Left renal cortex interstitium (tissue), 4 donors: ENCODE data around the gene SCUBE3. TPM values are rescaled to one million over a fixed set of nuclear protein-coding genes. Genes with fewer than 3 reads are reported as not detected.
A peak's percentile ranks its signal among the peaks of the same experiment; 100 is the strongest.

ENCODE experiments used
- DNase-seq, 4 donors: peaks; one replicate each; pipeline ENCODE4 v3.0.0-alpha.2; 2013; ENCODE audit warnings: low read depth in 4 of 4, low spot score in 2 of 4, missing footprints in 1 of 4
- polyA plus RNA-seq, 4 donors: library from polyadenylated mRNA; unstranded; fragments of 120-200 nt; gene quantifications; one replicate each; pipeline ENCODE4 v1.2.1, GENCODE V29; 2013; ENCODE audit not compliant: insufficient read length in 4 of 4

The SCUBE3 gene
- 10 to 100 TPM; 35.2 to 62.3 (median 46.7) TPM for polyA plus RNA-seq

GRCh38 chr6:35213824-35214756, at the start of gene SCUBE3:
SCUBE3 (plus strand) TSS chr6:35213956; CDS start chr6:35214419, 463 bp downstream.
- peak in 2 of 4 donors; percentile 54 to 55 for DNase-seq

GRCh38 chr6:35164277-35164676, 49.5 kb upstream of the SCUBE3 start:
- no peak for DNase-seq

DNA sequence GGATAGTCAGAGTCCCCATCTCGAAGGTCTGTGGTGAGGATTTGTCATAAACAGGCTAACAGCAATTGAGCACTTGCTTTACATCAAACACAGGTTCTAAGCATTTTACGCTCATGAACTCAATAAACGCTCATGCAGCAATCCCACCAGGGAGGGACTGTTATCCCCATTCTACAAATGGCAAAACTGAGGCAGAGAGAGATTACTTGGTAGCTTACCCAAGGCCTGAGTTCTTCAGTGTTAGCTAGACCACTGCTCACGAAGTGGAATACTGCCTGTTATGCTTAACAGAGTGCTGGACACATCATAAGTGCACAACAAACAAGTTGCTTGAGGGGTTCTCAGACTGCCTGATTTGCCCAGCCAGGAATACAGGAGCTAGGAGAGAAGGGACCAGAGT, 48.9 kb upstream of the SCUBE3 start:
- no peak for DNase-seq

DNA sequence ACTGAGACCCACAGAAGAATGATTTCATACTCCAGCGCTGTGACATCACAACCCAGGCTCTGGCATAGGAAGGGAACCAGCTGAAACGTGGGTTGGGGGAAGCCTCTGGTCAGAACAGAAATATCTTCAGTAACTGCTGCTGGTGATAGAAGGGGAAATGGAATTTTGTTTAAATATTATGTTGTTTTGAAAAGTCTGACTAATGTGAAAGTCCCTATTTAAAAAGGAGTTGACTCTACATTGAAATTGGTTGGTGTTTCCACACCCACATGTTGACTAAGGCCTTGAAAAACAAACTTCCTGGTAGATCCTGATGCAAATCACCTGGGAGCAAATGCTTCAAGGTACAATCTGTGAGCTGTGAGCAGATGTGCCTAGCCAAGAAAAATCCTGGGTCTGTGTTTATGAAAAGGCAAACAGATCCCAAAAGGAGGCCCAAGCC, 48.1 kb upstream of the SCUBE3 start:
- DNase-seq, result no peak

DNA sequence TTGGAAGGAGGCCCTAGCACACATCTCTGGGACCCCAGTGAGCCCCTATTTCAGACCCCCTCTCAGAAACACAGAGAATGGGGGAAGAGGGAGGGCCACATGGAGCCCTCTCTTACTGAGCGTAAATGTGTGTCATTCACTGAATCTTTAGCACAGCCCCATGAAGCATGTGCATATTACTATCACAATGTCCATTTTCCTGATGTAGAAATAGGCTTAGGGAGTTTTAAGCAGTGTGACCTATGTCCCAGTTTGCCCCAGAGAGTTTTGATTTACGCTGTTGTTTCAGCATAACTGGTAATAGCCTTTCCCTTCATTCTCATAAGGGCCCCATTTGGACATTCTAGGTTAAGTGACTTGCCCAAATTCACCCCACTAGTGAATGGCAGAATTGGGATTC, 47.6 kb upstream of the SCUBE3 start:
- DNase-seq, result no peak

DNA sequence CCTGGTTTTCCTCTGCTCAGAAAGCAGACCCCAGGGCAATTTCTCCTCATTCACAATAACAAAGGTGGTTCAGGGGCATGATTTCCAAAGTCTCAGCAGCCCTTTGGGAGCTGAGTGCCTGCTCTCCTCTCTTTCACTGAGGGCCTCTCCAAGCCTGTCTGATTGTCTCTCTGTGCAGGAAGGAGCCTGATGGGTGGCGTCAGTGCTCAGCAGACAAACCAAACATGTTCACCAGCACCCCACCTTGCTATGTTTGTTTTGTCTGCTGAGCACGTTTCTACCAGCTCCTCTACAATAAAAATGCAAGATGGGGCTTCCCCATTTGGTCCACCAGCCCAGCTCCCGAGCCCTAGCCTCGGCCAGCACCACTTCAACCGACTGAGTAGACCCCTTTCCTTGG, 47.2 kb upstream of the SCUBE3 start:
- no peak for DNase-seq

- DNase-seq, result no peak
These were observed 46.3 kb upstream of the SCUBE3 start for GRCh38 chr6:35167505-35167904.

DNA sequence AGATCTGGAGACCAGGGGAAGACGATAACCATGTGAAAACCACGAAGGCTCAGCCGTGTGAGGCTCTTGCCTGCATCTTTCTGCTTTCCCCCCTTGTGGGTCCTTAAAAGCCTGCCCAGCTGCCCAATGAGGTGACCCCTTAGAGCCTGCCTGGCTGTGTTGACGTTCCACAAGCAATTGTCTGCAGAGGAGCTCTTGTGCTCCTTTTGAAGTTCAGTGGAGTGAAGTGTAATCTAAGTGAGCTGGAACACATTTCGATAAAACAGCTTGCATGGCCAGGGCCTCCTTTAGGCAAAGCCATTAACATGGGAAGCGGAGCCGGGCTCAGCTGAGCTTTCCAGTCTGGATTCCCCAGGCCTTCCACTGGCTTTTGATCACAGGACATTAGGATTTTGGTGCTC, 45.3 kb upstream of the SCUBE3 start:
- peak in 2 of 4 donors; percentile 59 to 60 for DNase-seq

GRCh38 chr6:35170166-35170565, 43.6 kb upstream of the SCUBE3 start:
- no peak for DNase-seq

DNA sequence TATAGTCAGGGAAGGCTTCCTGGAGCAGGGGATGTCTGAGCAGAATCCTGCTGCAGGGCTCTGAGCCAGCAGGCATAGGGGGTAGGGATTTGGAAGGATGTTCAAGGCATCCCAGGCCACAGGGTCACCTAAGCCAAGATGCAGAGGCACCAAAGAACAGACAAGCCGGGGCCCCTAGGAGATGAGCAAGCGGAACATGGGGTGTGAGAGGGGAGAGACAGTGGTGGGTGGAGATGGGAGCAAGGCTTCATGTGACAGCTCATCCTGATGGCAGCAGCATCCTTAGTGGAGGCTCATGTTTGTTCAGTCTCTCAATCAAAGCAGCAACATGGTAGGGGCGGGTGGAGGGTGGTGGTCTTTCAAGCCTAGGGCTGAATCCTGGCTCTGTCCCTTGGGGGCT, 42.9 kb upstream of the SCUBE3 start:
- DNase-seq, result no peak

GRCh38 chr6:35173044-35173426, 40.7 kb upstream of the SCUBE3 start:
- no peak for DNase-seq

DNA sequence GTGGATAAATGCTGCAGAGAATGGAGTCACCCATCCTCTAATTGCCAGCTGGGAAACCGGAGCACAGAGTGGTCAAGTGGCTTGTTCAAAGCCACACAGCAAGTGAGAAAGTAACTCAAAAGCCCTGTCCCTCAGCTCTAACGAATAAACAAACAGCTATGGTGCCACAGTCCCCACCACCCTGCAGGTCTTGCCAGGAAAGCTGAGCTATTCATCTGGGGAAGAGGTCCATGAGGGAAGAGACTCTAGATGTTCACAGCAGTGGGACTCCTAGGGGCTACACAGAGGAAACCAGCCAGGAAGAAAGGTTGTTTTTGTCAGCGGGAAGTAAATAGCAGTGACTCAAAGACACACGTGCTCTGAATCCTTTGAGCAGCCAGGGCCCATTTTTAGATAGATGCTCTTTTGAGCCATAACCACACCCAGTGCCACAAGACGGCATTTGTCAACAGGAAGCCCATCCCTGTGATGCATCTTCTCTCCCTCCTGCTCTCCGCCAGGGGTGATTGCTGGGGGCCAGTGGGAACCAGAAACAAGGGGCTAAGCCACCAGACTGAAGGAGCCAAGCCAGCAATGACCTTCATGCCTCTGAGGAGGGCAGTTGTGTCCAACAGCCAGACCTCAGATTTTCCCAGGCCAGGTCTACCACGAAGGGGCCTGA, 40.2 kb upstream of the SCUBE3 start:
- DNase-seq, result no peak

DNA sequence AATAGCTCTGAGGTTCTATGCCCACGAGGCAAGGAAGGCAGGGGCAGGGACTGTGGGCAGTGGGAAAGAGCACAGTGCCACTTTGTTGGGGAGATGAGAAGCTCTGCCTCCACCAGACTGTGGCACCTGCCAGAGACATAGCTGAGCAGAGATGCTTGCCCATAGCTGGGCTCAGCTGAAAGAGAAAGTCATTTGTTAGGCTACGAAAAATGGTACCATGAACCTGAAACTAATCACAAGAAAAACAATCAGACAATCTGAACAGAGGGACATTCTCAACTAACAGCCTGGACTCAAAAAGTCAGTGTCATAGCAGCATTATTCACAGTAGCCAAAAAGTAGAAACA, 39.7 kb upstream of the SCUBE3 start:
- DNase-seq, result no peak

DNA sequence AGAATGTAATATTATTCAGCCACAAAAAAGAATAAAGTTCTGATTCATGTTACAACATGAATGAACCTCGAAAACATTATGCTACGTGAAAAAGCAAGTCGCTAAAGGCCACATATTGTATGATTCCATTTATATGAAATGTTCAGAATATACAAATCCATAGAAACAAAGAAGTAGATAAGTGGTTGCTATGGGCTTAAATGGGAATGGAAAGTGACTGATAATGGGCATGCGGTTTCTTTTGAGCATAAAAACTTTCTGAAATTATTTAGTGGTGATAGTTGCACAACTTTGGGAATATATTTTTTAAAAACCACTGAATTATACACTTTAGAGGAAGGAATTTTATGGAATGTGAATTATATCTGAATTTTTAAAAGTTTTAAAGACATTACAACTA, 39.3 kb upstream of the SCUBE3 start:
- no peak for DNase-seq

DNA sequence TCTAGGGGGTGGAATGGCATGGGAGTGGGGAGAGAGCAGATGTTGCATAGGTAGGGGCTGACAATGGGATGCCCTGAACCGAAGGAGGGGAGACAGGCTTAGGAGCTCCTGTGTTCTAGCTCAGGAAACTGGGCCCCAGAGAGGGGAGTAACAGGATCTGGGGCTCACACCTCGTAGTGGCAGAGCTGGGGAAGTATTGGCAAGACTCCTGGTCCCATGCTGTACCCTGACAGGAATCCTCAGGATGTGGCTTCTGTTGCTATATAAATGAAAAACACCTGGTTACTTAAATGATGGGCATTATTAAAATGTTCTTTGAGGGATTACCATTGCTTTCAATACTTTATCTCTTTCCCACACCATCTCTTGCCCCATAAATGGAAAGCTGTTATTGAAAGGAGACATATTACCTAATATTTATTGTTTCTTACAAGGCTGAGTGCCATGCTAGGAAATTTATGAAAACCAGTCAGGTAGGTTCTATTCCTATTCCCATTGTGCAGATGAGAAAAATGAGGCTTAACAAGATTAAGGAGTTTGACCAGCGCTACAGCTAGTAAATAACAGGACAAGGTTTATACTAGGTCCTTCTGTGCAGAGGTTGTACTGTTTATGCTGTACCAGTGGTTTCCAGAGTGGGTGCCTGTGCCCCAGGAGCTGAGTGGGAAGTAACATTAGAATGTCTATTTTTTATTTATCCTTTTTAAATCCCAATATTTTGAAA, 37.3 kb upstream of the SCUBE3 start:
- no peak for DNase-seq

DNA sequence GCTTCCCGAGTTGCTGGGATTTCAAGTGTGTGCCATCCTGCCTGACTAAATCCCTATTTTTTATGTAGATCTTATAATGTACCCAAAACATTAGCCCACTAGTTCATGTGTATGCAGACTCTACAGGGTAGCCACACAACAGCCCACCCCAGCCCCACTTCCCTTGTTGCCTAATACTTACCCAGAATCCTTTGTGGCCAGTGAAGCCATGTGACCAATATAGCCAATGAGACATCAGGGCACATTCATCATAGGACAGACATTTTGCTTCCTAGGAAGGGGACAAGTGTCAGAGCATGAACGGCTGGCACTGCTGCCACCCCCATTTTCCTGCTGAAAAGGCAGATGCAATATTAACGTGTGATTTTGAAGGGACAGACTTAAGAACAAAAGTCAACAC, 36.6 kb upstream of the SCUBE3 start:
- no peak for DNase-seq

GRCh38 chr6:35177596-35177995, 36.2 kb upstream of the SCUBE3 start:
- DNase-seq, result no peak

GRCh38 chr6:35178012-35178411, 35.7 kb upstream of the SCUBE3 start:
- no peak for DNase-seq

- no peak for DNase-seq
These were observed 34.6 kb upstream of the SCUBE3 start for GRCh38 chr6:35178932-35179832.

DNA sequence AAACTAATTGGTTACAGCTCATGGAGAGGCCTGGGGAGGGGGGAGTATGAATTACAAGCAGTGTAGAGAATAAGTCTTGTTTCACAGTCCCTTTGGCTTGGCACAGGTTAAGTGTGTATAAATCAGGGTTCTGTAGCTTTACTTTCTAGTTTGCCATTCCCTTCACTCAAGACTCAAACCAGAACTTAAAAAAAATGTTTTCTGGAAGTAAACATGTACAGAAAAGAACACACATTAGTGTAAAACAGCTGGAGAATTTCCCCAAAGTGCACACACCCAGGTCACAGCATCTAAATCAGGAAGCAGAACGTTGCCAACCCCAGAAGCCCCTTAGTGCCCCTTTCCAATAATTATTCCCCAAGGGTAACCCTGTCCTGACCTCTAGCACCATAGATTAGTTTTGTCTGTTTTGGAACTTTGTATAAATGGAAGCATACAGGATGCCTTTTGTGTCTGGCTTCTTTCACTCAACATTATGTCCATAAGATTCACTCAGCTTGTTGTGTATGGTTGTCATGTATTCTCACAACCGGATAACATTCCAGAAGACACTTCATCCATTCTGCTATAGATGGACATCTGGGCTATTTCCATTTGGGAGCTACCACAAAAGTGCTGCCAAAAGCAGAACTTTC, 33.7 kb upstream of the SCUBE3 start:
- no peak for DNase-seq
